ENCODE measurements around the gene SPATA9. TPM values are rescaled to one million over a fixed set of nuclear protein-coding genes. Genes with fewer than 3 reads are reported as not detected.

Gene SPATA9
- total and polyA plus RNA-seq, 9 of the 15 experiments (the other 6 are each of a cell fraction or from before 2014, with no cell fraction given), result 0.16 to 5.5 (median 0.39) TPM; not detected in 3

- TF ChIP-seq POLR2B (IDR thresholded peaks at IDR 0.05; ENCODE audit: low read depth, partially characterized antibody), result no peak
- TF ChIP-seq ZBTB5 (IDR thresholded peaks at IDR 0.05), result no peak
- no peak for TF ChIP-seq DDX20 (tag; IDR thresholded peaks at IDR 0.05; ENCODE audit: low read depth)
- peak; percentile 74 for TF ChIP-seq EP300 (IDR thresholded peaks at IDR 0.05; ENCODE audit: low read length)
- TF ChIP-seq MYNN (IDR thresholded peaks at IDR 0.05), result peak; percentile 89; the same call in 1 of the 2 replicates
- TF ChIP-seq MYNN (CRISPR knock-in tag; IDR thresholded peaks at IDR 0.05), result no peak
- no peak for TF ChIP-seq DIDO1 (tag; IDR thresholded peaks at IDR 0.05; ENCODE audit: low read depth)
- no peak for TF ChIP-seq HINFP (tag; conservative IDR thresholded peaks at IDR 0.05; ENCODE audit: low read depth)
- TF ChIP-seq ZNF165 (CRISPR knock-in tag; IDR thresholded peaks at IDR 0.05; ENCODE audit: borderline replicate concordance), result no peak
- TF ChIP-seq HBP1 (CRISPR knock-in tag; IDR thresholded peaks at IDR 0.05), result no peak
- no peak for TF ChIP-seq KAT7 (CRISPR knock-in tag; IDR thresholded peaks at IDR 0.05; ENCODE audit: borderline replicate concordance)
- TF ChIP-seq NR0B1 (IDR thresholded peaks at IDR 0.05; ENCODE audit: partially characterized antibody), result no peak
- TF ChIP-seq MTA1 (IDR thresholded peaks at IDR 0.05; ENCODE audit: borderline replicate concordance), result peak; percentile 95
- no peak for TF ChIP-seq ZNF445 (CRISPR knock-in tag; IDR thresholded peaks at IDR 0.05; ENCODE audit: low read depth)
- TF ChIP-seq CC2D1A (IDR thresholded peaks at IDR 0.05), result peak; percentile 35; the same call in 1 of the 2 replicates
- no peak for TF ChIP-seq ZC3H4 (CRISPR knock-in tag; IDR thresholded peaks at IDR 0.05; ENCODE audit: borderline replicate concordance)
- no peak for TF ChIP-seq E2F5 (CRISPR knock-in tag; IDR thresholded peaks at IDR 0.05)
- no peak for TF ChIP-seq ATF1 (CRISPR knock-in tag; IDR thresholded peaks at IDR 0.05)
- TF ChIP-seq ATF1 (tag; IDR thresholded peaks at IDR 0.05), result 0 out of 2 replicates have a peak, but pooled peaks have one; percentile 8
- TF ChIP-seq ZNF263 (CRISPR knock-in tag; IDR thresholded peaks at IDR 0.05; ENCODE audit: borderline replicate concordance), result no peak
Observed at GRCh38 chr5:95718203-95718602, 35.4 kb upstream of the SPATA9 start (continued).
